NCI-H526 (cell line): Measurements from ENCODE around the gene SLC16A3.
A peak's percentile ranks its signal among the peaks of the same experiment; 100 is the strongest.
"Not testable (repeated sequence)": the region's sequence is repeated elsewhere in the genome, so short reads cannot be mapped to it uniquely, and the experiment has no call there.

Experiments used
- DNase-seq, 2 experiments: peaks; one replicate each; lab custom pipeline; 2025; lab: John Stamatoyannopoulos, UW

The SLC16A3 gene

GRCh38 chr17:82228842-82229697 is at the start of gene SLC16A3:
Gene SLC16A3, plus strand, starts transcription at chr17:82229042. Its CDS starts 6,967 bp downstream, at chr17:82236009.
- DNase-seq = peak in 1 of 2 experiments; percentile 65

- DNase-seq = no peak
Observed at GRCh38 chr17:82179412-82179811, 49.4 kb upstream of the SLC16A3 start.

GRCh38 chr17:82179946-82180475 is 48.8 kb upstream of the SLC16A3 start:
- no peak for DNase-seq

- no peak for DNase-seq
Observed at GRCh38 chr17:82180776-82181528, 47.9 kb upstream of the SLC16A3 start.

GRCh38 chr17:82184761-82185160 is 44.1 kb upstream of the SLC16A3 start:
- no peak for DNase-seq

- no peak for DNase-seq
Observed at GRCh38 chr17:82186221-82186620, 42.6 kb upstream of the SLC16A3 start.

- DNase-seq = no peak
Observed at GRCh38 chr17:82187500-82187899, 41.3 kb upstream of the SLC16A3 start.

GRCh38 chr17:82188001-82188961 is 40.6 kb upstream of the SLC16A3 start:
- no peak for DNase-seq

- DNase-seq = not testable (repeated sequence)
Observed at GRCh38 chr17:82193050-82193449, 35.8 kb upstream of the SLC16A3 start.

GRCh38 chr17:82193520-82194220 is 35.2 kb upstream of the SLC16A3 start:
- no peak for DNase-seq

- no peak for DNase-seq
Observed at GRCh38 chr17:82194765-82195164, 34.1 kb upstream of the SLC16A3 start.

- no peak for DNase-seq
Observed at GRCh38 chr17:82195675-82196672, 32.9 kb upstream of the SLC16A3 start.

GRCh38 chr17:82198092-82198491 is 30.8 kb upstream of the SLC16A3 start:
- no peak for DNase-seq

GRCh38 chr17:82199496-82199895 is 29.3 kb upstream of the SLC16A3 start:
- no peak for DNase-seq

GRCh38 chr17:82200135-82200534 is 28.7 kb upstream of the SLC16A3 start:
- DNase-seq = no peak

- no peak for DNase-seq
Observed at GRCh38 chr17:82200743-82201497, 27.9 kb upstream of the SLC16A3 start.

GRCh38 chr17:82201498-82201910 is 27.3 kb upstream of the SLC16A3 start:
- DNase-seq = no peak

- no peak for DNase-seq
Observed at GRCh38 chr17:82202981-82203380, 25.9 kb upstream of the SLC16A3 start.

GRCh38 chr17:82203920-82204319 is 24.9 kb upstream of the SLC16A3 start:
- no peak for DNase-seq
